Measurements from ENCODE around the gene SRCAP.

Gene SRCAP

DNA sequence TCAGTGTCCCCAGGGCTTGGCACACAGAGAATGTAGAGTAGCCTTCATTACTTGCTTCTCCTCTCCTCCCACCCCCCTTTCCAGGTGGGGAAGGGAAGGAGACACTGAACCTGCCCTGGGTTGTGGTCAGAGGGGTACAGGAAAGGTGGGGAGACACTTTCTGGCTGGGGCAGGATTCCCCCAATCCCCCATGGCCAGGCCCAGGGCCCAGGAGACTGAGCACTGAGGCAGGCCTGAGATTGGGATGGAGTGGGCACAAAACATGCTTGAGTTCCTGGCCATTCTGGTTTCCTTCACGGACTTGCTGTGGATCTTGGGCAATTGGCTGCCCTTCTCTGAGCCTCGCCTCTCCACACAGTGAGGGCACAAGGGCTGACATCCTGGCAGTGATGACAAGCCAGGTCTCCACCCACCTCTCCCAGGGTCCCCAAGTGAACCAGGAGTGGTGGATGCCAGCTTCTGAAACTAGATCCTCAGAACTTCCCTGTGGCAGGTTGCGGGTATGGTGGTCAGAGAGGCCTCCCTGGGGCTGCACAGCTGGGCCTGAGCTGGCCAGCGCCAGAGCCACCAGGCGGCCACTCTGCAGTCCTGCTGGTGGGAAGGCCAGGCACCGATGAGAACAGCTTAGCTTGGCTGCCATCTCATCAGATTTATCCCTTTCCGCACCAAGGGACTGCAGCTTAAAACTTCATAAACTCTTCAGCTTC lies 78.8 kb downstream of the SRCAP start:
- DNase-seq (ENCODE audit: low spot score): no peak

GRCh38 chr16:30778549-30779244 lies 79.7 kb downstream of the SRCAP start:
- DNase-seq (ENCODE audit: low spot score): no peak

- no peak for DNase-seq (ENCODE audit: low spot score)
These were observed 80.6 kb downstream of the SRCAP start for GRCh38 chr16:30779596-30779995.

DNA sequence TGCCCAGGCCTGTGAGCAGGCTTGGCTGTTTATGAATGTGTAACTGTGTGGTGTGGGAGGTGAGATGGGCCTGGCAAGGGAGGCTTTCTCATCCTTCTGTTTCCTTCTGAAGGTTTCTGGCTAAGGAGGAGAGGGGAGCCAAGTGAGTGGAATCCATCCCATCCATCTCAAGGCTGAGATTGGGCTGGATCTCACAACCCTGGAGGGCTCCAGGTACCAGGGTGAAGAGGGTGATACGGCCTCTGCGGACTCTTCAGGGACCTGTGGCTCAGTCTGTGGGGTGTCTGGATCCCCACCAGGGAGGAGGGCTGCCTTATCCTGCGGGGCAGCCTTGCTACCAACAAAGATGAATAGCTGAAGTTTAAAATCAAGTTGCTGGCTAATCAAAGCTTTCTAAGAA lies 81.0 kb downstream of the SRCAP start:
- DNase-seq (ENCODE audit: low spot score): no peak

- DNase-seq (ENCODE audit: low spot score): no peak
These were observed 81.6 kb downstream of the SRCAP start for GRCh38 chr16:30780549-30780948.

DNA sequence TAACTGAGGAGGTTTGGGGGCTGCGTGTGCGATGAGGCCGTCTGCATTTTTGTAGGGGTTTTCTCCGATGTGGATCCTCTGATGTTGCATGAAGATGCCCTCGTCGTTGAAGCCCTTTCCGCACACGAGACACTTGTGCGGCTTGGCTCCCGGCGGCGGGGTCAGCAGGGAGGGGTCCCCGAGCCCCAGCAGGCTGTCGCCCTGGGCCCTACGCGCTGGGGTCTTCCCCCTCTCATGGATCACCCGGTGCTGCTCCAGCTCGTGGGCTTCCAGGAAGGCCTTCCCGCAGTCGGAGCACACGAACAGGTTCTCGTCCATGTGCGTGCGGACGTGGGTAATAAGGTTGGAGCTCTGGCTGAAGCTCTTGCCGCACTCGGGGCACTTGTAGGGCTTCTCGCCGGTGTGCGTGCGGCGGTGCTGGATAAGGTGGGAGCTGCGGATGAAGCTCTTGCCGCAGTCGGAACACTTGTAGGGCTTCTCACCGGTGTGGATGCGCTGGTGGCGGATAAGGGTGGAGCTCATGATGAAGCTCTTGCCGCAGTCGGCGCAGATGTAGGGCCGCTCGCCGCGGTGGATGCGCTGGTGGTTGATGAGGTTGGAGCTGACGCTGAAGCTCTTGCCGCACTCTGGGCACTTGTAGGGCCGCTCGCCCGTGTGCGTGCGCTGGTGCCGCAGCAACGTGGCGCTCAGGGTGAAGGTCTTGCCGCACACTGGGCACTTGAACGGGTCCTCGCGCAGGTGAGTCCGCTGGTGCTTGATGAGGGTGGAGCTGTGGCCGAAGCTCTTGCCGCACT lies 83.7 kb downstream of the SRCAP start:
- DNase-seq (ENCODE audit: low spot score): no peak

DNA sequence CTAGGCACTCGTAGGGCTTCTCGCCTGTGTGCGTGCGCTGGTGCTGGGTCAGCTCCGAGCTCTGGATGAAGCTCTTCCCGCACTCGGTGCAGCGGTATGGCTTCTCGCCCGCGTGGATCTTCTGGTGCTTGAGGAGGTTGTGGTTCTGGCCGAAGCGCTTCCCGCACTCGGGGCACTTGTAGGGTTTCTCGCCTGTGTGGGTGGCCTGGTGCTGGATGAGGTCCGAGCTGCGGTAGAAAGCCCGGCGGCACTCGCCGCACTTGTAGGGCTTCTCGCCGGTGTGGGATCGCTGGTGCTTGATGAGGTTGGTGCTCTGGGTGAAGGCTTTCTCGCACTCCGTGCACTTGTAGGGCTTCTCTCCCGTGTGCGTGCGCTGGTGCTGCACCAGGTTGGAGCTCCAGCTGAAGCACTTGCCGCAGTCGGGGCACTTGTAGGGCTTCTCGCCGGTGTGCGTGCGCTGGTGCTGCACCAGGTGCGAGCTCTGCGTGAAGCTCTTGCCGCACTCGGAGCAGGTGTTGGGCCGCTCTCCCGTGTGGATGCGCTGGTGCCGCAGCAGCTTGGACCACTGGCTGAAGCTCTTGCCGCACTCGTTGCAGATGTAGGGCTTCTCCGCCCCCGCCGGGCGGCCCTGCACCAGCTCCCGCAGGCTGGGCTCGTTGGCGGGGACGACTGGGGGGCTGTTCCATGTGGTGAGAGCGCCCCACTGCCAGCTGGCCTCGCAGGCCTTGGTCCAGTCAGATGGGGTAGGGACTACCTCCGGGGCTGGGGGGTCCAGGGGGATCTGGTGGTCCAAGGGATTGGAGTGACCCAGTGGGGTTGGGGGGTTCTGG lies 84.5 kb downstream of the SRCAP start:
- no peak for DNase-seq (ENCODE audit: low spot score)

DNA sequence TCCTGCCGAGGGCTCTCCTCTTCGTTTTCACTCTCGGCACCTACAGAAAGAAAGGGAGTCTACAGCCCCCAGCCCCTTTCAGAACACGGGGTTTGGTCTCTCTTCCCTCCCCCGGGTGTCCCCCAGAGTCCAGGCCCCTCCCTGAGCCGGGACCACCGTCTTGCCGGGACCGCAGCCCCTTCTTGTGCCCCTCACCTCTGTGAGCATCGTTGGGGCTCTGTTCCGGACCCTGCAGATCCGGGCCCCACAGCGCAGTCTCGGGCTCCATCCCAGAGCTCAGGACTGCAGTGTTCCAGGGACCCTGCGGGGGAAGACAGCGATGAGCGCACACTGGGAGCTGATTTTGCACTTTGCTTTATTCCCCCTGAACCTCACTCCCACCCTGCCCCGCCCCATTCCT lies 85.2 kb downstream of the SRCAP start:
- no peak for DNase-seq (ENCODE audit: low spot score)

GRCh38 chr16:30785126-30786106 lies 86.4 kb downstream of the SRCAP start:
- no peak for DNase-seq (ENCODE audit: low spot score)

GRCh38 chr16:30786115-30786935 lies 87.4 kb downstream of the SRCAP start:
- peak; percentile 60 for DNase-seq (ENCODE audit: low spot score)

DNA sequence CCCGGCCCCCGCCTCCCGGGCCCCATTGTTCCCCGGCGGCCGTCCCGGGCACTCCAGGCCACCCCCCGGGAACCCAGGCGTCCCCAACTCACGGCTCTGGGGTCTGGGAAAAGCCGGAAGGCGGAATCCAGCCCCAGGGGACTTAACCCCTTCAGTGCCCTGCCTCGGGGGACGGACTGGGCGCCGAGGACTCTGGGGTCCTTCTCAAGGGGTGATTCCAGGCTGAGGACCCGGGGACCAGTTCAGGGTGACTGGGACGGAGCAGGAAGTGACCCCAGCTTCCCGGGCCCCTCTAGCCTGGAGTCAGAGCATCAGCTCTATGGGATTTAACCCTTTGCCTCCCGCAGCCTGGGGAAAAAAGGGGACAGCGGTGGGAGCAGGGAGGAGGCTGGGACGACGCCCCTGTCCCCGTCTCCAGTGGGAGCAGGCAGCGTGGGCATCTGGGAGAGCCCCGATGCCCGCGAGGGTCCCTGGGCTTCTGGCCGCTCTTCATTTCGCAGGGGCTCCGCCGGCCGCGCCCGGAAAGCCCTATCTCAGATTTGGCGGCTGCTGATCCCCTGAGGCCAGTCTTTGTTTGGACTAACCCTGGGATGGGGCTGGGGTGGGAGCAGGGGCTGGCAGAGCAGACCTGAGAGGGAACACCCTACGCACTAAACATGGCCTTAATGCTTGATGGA lies 88.1 kb downstream of the SRCAP start, which contains the start of gene ZNF629:
ZNF629 (minus strand) TSS at position 270 of the 677 bp plus-strand sequence. CDS start 2,723 bp downstream, outside the sequence.
- DNase-seq (ENCODE audit: low spot score): peak; percentile 69

DNA sequence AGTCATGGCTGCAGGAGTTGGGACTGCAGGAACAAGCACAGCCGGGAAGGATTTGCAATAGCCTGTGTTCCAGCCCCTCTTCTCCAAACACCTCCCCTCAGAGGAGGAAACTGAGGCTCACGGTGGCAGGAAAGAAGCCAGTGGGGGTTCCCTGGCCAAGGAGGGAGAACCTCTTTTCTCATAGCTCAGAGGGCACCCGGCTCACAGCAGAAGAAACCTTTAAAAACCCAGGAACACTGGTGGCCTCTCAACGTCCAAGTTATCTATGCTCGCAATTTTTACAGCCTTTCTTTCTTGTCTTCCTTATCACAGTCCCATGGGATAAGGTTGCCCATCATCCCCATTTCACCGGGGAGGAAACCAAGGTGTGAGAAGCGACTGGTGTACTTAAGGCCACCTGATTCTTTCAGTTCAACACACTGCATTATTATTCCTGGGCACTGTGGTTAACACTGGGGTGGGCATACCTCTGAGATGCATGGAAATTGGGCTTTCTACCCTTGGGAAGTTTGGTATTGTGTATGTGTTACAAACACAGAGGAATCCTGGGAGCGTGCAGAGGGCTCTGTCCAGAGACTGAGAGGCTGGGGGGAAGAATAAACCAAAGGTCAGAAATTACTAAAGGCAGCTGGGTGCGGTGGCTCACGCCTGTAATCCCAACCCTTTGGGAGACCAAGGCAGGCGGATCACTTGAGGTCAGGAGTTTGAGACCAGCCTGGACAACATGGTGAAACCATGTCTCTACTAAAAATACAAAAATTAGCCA lies 88.8 kb downstream of the SRCAP start:
- DNase-seq (ENCODE audit: low spot score): no peak
